HG03039 (cell line): Measurements from ENCODE around the gene PIGP.
A peak's percentile ranks its signal among the peaks of the same experiment; 100 is the strongest.
"Not testable (repeated sequence)": the region's sequence is repeated elsewhere in the genome, so short reads cannot be mapped to it uniquely, and the experiment has no call there.

Source experiments
- ATAC-seq: cut with Tn5 transposase; IDR thresholded peaks from one replicate; pipeline ENCODE4 v1.9.1; 2021; ENCODE audit warnings: mild to moderate bottlenecking, moderate library complexity; ENCODE audit not compliant: unreplicated experiment

Gene PIGP

GRCh38 chr21:37072988-37073416 is at the start of gene PIGP, which contains the start of gene TTC3:
Gene PIGP, minus strand, starts transcription at chr21:37073071. Its CDS starts 556 bp downstream, at chr21:37072515.
Gene TTC3, plus strand, starts transcription at chr21:37073254. Its CDS starts 14,004 bp downstream, at chr21:37087258.
- ATAC-seq = peak; percentile 55

- no peak for ATAC-seq
These were observed 46.7 kb upstream of the PIGP start for GRCh38 chr21:37119421-37120218.

- ATAC-seq = no peak
These were observed 45.4 kb upstream of the PIGP start for GRCh38 chr21:37118187-37118826.

GRCh38 chr21:37117204-37117603 is 44.3 kb upstream of the PIGP start:
- no peak for ATAC-seq

- ATAC-seq = not testable (repeated sequence)
These were observed 43.6 kb upstream of the PIGP start for GRCh38 chr21:37116459-37116858.

- ATAC-seq = not testable (repeated sequence)
These were observed 41.4 kb upstream of the PIGP start for GRCh38 chr21:37114301-37114700.

- ATAC-seq = not testable (repeated sequence)
These were observed 38.2 kb upstream of the PIGP start for GRCh38 chr21:37111029-37111428.

- no peak for ATAC-seq
These were observed 34.1 kb upstream of the PIGP start for GRCh38 chr21:37106998-37107397.

GRCh38 chr21:37102746-37103145 is 29.9 kb upstream of the PIGP start:
- not testable (repeated sequence) for ATAC-seq

- no peak for ATAC-seq
These were observed 28.5 kb upstream of the PIGP start for GRCh38 chr21:37101384-37101783.

GRCh38 chr21:37100316-37100715 is 27.4 kb upstream of the PIGP start:
- no peak for ATAC-seq

GRCh38 chr21:37098751-37099150 is 25.9 kb upstream of the PIGP start:
- no peak for ATAC-seq

- ATAC-seq = no peak
These were observed 22.9 kb upstream of the PIGP start for GRCh38 chr21:37095821-37096220.

- ATAC-seq = no peak
These were observed 21.1 kb upstream of the PIGP start for GRCh38 chr21:37093977-37094376.

GRCh38 chr21:37088186-37088735 is 15.4 kb upstream of the PIGP start:
- ATAC-seq = no peak

GRCh38 chr21:37087188-37087587 is 14.3 kb upstream of the PIGP start:
- ATAC-seq = no peak

GRCh38 chr21:37085726-37086125 is 12.9 kb upstream of the PIGP start:
- no peak for ATAC-seq

- no peak for ATAC-seq
These were observed 10.1 kb upstream of the PIGP start for GRCh38 chr21:37082856-37083528.

GRCh38 chr21:37082375-37082774 is 9.5 kb upstream of the PIGP start:
- no peak for ATAC-seq

- ATAC-seq = no peak
These were observed 6.4 kb upstream of the PIGP start for GRCh38 chr21:37079211-37079824.

- ATAC-seq = no peak
These were observed 4.5 kb upstream of the PIGP start for GRCh38 chr21:37077403-37077802.
